ENCODE data around the gene C2orf72. TPM values are rescaled to one million over a fixed set of nuclear protein-coding genes. Genes with fewer than 3 reads are reported as not detected.

Gene C2orf72
- total RNA-seq, 1 experiment from 2014 or later, result 3.2 TPM

DNA sequence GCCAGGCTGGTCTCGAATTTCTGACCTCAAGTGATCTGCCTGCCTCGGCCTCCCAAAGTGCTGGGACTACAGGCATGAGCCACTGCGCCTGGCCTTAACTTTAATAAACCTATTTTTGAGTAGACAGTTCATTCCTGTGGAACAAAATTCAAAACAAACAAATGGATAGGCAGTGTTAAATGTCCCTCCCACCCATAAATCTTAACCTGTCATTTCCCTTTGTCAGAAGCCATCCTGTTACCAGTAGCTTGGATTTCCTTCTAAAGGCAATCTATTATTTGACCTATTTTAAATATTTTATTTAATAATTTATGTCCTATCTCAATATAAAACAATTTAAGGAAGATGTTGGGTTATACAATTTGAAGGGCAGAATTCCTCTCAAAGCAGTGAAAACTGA, 6.6 kb upstream of the C2orf72 start:
- H3K9me3 ChIP-seq (ENCODE audit: control insufficient read depth, insufficient read depth, low read depth, low read length), result no peaks in the 10 kb centered on the region
- BruUV-seq (replicated peaks), result no TSS peak
- in situ Hi-C loops (cut with HindIII; ENCODE audit: low pct_unique_long_range_greater_than_20kb, low sequenced_read_pairs), result no loop called here
- ChIA-PET POLR2A (no interaction called here), CTCF (no interaction called here)
- H3K4me1 ChIP-seq (ENCODE audit: control insufficient read depth, insufficient read depth, low read length), result no peaks in the 10 kb centered on the region
- no peaks in the 10 kb centered on the region for H3K36me3 ChIP-seq (ENCODE audit: control insufficient read depth, insufficient read depth, low read length)
- no peak for DNase-seq (ENCODE audit: low read depth, low spot score)
- H3K27me3 ChIP-seq (ENCODE audit: control insufficient read depth, insufficient read depth, low read length), result peaks cover 4% of the 10 kb centered on the region; the same call in 1 of the 2 replicates
- TF ChIP-seq CTCF (IDR thresholded peaks at IDR 0.05), result no peak
- TF ChIP-seq POLR2AphosphoS5 (IDR thresholded peaks at IDR 0.05; ENCODE audit: low read depth, low read length), result no peak
- no peak for TF ChIP-seq SIN3A (IDR thresholded peaks at IDR 0.05; ENCODE audit: borderline replicate concordance, insufficient read depth, low read depth, low read length)
- TF ChIP-seq, protein P1, sequence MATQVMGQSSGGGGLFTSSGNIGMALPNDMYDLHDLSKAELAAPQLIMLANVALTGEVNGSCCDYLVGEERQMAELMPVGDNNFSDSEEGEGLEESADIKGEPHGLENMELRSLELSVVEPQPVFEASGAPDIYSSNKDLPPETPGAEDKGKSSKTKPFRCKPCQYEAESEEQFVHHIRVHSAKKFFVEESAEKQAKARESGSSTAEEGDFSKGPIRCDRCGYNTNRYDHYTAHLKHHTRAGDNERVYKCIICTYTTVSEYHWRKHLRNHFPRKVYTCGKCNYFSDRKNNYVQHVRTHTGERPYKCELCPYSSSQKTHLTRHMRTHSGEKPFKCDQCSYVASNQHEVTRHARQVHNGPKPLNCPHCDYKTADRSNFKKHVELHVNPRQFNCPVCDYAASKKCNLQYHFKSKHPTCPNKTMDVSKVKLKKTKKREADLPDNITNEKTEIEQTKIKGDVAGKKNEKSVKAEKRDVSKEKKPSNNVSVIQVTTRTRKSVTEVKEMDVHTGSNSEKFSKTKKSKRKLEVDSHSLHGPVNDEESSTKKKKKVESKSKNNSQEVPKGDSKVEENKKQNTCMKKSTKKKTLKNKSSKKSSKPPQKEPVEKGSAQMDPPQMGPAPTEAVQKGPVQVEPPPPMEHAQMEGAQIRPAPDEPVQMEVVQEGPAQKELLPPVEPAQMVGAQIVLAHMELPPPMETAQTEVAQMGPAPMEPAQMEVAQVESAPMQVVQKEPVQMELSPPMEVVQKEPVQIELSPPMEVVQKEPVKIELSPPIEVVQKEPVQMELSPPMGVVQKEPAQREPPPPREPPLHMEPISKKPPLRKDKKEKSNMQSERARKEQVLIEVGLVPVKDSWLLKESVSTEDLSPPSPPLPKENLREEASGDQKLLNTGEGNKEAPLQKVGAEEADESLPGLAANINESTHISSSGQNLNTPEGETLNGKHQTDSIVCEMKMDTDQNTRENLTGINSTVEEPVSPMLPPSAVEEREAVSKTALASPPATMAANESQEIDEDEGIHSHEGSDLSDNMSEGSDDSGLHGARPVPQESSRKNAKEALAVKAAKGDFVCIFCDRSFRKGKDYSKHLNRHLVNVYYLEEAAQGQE (IDR thresholded peaks at IDR 0.05; ENCODE audit: insufficient read depth in 1 of 2, low read depth in 2 of 2, low read length in 1 of 2), result no peak
- TF ChIP-seq TCF7L2 (IDR thresholded peaks at IDR 0.05; ENCODE audit: low read depth, low read length), result no peak
- H3K4me3 ChIP-seq (ENCODE audit: low read depth in 2 of 2, low read length in 2 of 2), result no peak overlapping the region
- no peak overlapping the region for H3K27ac ChIP-seq (ENCODE audit: low read length)
- intact Hi-C loops (cut with micrococcal nuclease; ENCODE audit: unreplicated experiment), result no loop called here
- ATAC-seq, result no peak

GRCh38 chr2:231032575-231033140, 4.7 kb upstream of the C2orf72 start:
- no TSS peak for BruUV-seq (replicated peaks)
- ChIA-PET POLR2A (no interaction called here), CTCF (interaction anchor here (0.8 kb wide), 1 partner anchor 16 kb away, joined by 14 read pairs; no protein-coding TSS in a partner anchor)
- DNase-seq (ENCODE audit: low read depth, low spot score), result no peak
- TF ChIP-seq, protein P1 (IDR thresholded peaks at IDR 0.05; ENCODE audit: insufficient read depth in 1 of 2, low read depth in 2 of 2, low read length in 1 of 2), result no peak
- no peak for TF ChIP-seq SIN3A (IDR thresholded peaks at IDR 0.05; ENCODE audit: borderline replicate concordance, insufficient read depth, low read depth, low read length)
- TF ChIP-seq TCF7L2 (IDR thresholded peaks at IDR 0.05; ENCODE audit: low read depth, low read length), result no peak
- TF ChIP-seq POLR2AphosphoS5 (IDR thresholded peaks at IDR 0.05; ENCODE audit: low read depth, low read length), result no peak
- no peak for TF ChIP-seq CTCF (IDR thresholded peaks at IDR 0.05)
- Histone ChIP-seq H3K9me3 (ENCODE audit: control insufficient read depth, insufficient read depth, low read depth, low read length) (no peaks in the 10 kb centered on the region), H3K36me3 (ENCODE audit: control insufficient read depth, insufficient read depth, low read length) (no peaks in the 10 kb centered on the region), H3K27ac (ENCODE audit: low read length) (no peak overlapping the region), H3K4me3 (ENCODE audit: low read depth in 2 of 2, low read length in 2 of 2) (no peak overlapping the region), H3K27me3 (ENCODE audit: control insufficient read depth, insufficient read depth, low read length) (peaks cover 12% of the 10 kb centered on the region), H3K4me1 (ENCODE audit: control insufficient read depth, insufficient read depth, low read length) (peaks cover 3% of the 10 kb centered on the region; the same call in 1 of the 2 replicates)
- ATAC-seq, result no peak
- intact Hi-C loops (cut with micrococcal nuclease; ENCODE audit: unreplicated experiment), result no loop called here
- in situ Hi-C loops (cut with HindIII; ENCODE audit: low pct_unique_long_range_greater_than_20kb, low sequenced_read_pairs), result no loop called here

Data from Panc1 (cell line).